Ectodermal cell (in vitro differentiated cells): ENCODE measurements around the gene SLC6A18.
"Not testable (repeated sequence)": the region's sequence is repeated elsewhere in the genome, so short reads cannot be mapped to it uniquely, and the experiment has no call there.

Experiments
- H3K27ac ChIP-seq: 2 replicates; pipeline ENCODE4 v1.7.0; 2013; ENCODE audit warnings: mild to moderate bottlenecking, low read depth, low read length; ENCODE audit not compliant: insufficient read depth, poor library complexity, severe bottlenecking
- H3K27me3 ChIP-seq: 2 replicates; pipeline ENCODE4 v1.7.0; 2013; ENCODE audit warnings: mild to moderate bottlenecking, low read length; ENCODE audit not compliant: insufficient read depth, control insufficient read depth, poor library complexity, severe bottlenecking
- H3K36me3 ChIP-seq: one replicate; pipeline ENCODE4 v1.7.0; 2013; ENCODE audit warnings: low read length; ENCODE audit not compliant: control insufficient read depth, insufficient read depth
- H3K4me1 ChIP-seq: one replicate; pipeline ENCODE4 v1.7.0; 2013; ENCODE audit warnings: low read length; ENCODE audit not compliant: control insufficient read depth, insufficient read depth
- H3K4me3 ChIP-seq: 2 replicates; pipeline ENCODE4 v1.7.0; 2013; ENCODE audit warnings: low read depth, low read length, control low read depth; ENCODE audit not compliant: insufficient read depth
- H3K9me3 ChIP-seq: 2 replicates; pipeline ENCODE4 v1.7.0; 2013; ENCODE audit warnings: mild to moderate bottlenecking, low read length, moderate library complexity; ENCODE audit not compliant: control insufficient read depth
- WGBS, 2 experiments: methylation state at CpG; one replicate each; pipeline ENCODE4 v1.1.7; 2013; ENCODE audit warnings: missing lambda C conversion rate in 2 of 2; 5-methylcytosine and 5-hydroxymethylcytosine counted together

Gene SLC6A18

GRCh38 chr5:1265461-1266455 lies 40.6 kb downstream of the SLC6A18 start:
- H3K4me1 ChIP-seq = no peaks in the 10 kb centered on the region
- no peaks in the 10 kb centered on the region for H3K27me3 ChIP-seq
- no peak overlapping the region for H3K27ac ChIP-seq
- 94% methylated on average over 40 of the region's 40 CpGs for WGBS, 2 experiments
- H3K9me3 ChIP-seq = no peaks in the 10 kb centered on the region
- no peaks in the 10 kb centered on the region for H3K36me3 ChIP-seq
- no peak overlapping the region for H3K4me3 ChIP-seq

GRCh38 chr5:1266791-1267190 lies 41.6 kb downstream of the SLC6A18 start:
- 95% methylated on average over 8 to 9 of the region's 9 CpGs for WGBS, 2 experiments
- no peak overlapping the region for H3K4me3 ChIP-seq
- no peaks in the 10 kb centered on the region for H3K27me3 ChIP-seq
- no peaks in the 10 kb centered on the region for H3K9me3 ChIP-seq
- H3K27ac ChIP-seq = no peak overlapping the region
- H3K36me3 ChIP-seq = no peaks in the 10 kb centered on the region
- H3K4me1 ChIP-seq = no peaks in the 10 kb centered on the region

- not testable (repeated sequence) for H3K27ac ChIP-seq, H3K4me3 ChIP-seq, H3K27me3 ChIP-seq, H3K4me1 ChIP-seq, H3K9me3 ChIP-seq, H3K36me3 ChIP-seq
- WGBS, 2 experiments = 85 to 95% methylated on average over 5 of the region's 5 CpGs
These were observed 42.3 kb downstream of the SLC6A18 start for GRCh38 chr5:1267464-1267863.

GRCh38 chr5:1268056-1268455 lies 42.9 kb downstream of the SLC6A18 start:
- Histone ChIP-seq H3K27ac (no peak overlapping the region), H3K27me3 (no peaks in the 10 kb centered on the region), H3K36me3 (no peaks in the 10 kb centered on the region), H3K9me3 (no peaks in the 10 kb centered on the region), H3K4me3 (no peak overlapping the region), H3K4me1 (no peaks in the 10 kb centered on the region)
- 95 to 97% methylated on average over 13 of the region's 13 CpGs for WGBS, 2 experiments

- no peaks in the 10 kb centered on the region for H3K4me1 ChIP-seq
- no peak overlapping the region for H3K27ac ChIP-seq
- WGBS, 2 experiments = 94 to 98% methylated on average over 13 of the region's 13 CpGs
- H3K9me3 ChIP-seq = no peaks in the 10 kb centered on the region
- H3K27me3 ChIP-seq = no peaks in the 10 kb centered on the region
- H3K36me3 ChIP-seq = no peaks in the 10 kb centered on the region
- no peak overlapping the region for H3K4me3 ChIP-seq
These were observed 43.5 kb downstream of the SLC6A18 start for GRCh38 chr5:1268666-1269065.

- Histone ChIP-seq H3K27me3 (no peaks in the 10 kb centered on the region), H3K4me1 (no peaks in the 10 kb centered on the region), H3K27ac (no peak overlapping the region), H3K4me3 (no peak overlapping the region), H3K36me3 (no peaks in the 10 kb centered on the region), H3K9me3 (no peaks in the 10 kb centered on the region)
- 94 to 96% methylated on average over 22 of the region's 22 CpGs for WGBS, 2 experiments
These were observed 45.2 kb downstream of the SLC6A18 start for GRCh38 chr5:1270426-1270825.

- H3K4me3 ChIP-seq = no peak overlapping the region
- H3K9me3 ChIP-seq = no peaks in the 10 kb centered on the region
- WGBS, 2 experiments = 96% methylated on average over 39 of the region's 39 CpGs
- H3K4me1 ChIP-seq = no peaks in the 10 kb centered on the region
- no peak overlapping the region for H3K27ac ChIP-seq
- H3K36me3 ChIP-seq = no peaks in the 10 kb centered on the region
- no peaks in the 10 kb centered on the region for H3K27me3 ChIP-seq
These were observed 46.0 kb downstream of the SLC6A18 start for GRCh38 chr5:1270933-1271914.

- H3K27ac ChIP-seq = no peak overlapping the region
- H3K4me3 ChIP-seq = no peak overlapping the region
- no peaks in the 10 kb centered on the region for H3K27me3 ChIP-seq
- no peaks in the 10 kb centered on the region for H3K4me1 ChIP-seq
- no peaks in the 10 kb centered on the region for H3K36me3 ChIP-seq
- 95 to 96% methylated on average over 17 of the region's 21 CpGs for WGBS, 2 experiments
- H3K9me3 ChIP-seq = no peaks in the 10 kb centered on the region
These were observed 47.0 kb downstream of the SLC6A18 start for GRCh38 chr5:1272201-1272600.

GRCh38 chr5:1273745-1274144 lies 48.6 kb downstream of the SLC6A18 start:
- no peak overlapping the region for H3K4me3 ChIP-seq
- H3K4me1 ChIP-seq = no peaks in the 10 kb centered on the region
- no peaks in the 10 kb centered on the region for H3K9me3 ChIP-seq
- H3K36me3 ChIP-seq = no peaks in the 10 kb centered on the region
- no peaks in the 10 kb centered on the region for H3K27me3 ChIP-seq
- no peak overlapping the region for H3K27ac ChIP-seq
- 93 to 96% methylated on average over 20 of the region's 20 CpGs for WGBS, 2 experiments

GRCh38 chr5:1274471-1274870 lies 49.3 kb downstream of the SLC6A18 start:
- no peaks in the 10 kb centered on the region for H3K27me3 ChIP-seq
- WGBS, 2 experiments = 89 to 95% methylated on average over 16 of the region's 16 CpGs
- no peaks in the 10 kb centered on the region for H3K9me3 ChIP-seq

More at GRCh38 chr5:1274471-1274870, 49.3 kb downstream of the SLC6A18 start:
- Histone ChIP-seq H3K27ac (no peak overlapping the region), H3K4me3 (no peak overlapping the region), H3K4me1 (no peaks in the 10 kb centered on the region), H3K36me3 (no peaks in the 10 kb centered on the region)
